GM21619 (cell line): Measurements from ENCODE around the gene ATP6V1F.

Experiments
- ATAC-seq: cut with Tn5 transposase; IDR thresholded peaks from one replicate; pipeline ENCODE4 v1.9.1; 2021; ENCODE audit not compliant: unreplicated experiment

ATP6V1F gene

DNA sequence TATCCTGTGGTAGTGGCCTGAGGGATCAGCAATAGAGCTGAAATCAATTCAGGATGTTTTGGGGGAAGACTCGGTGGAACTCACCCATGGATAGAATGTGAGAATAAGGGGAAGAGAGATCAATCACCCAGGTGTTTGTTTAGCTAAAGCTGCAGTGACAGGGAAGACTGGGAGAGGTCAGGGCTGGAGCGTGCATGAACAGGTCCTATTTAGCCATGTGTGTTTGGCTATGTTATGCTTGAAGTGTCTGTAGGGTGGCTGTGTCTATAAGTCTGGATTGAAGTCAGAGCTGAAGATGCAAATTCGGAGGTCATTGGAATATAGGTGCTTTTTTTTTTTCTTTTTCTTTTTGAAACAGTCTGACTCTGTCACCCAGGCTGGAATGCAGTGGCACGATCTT, 4.6 kb downstream of the ATP6V1F start:
- no peak for ATAC-seq

DNA sequence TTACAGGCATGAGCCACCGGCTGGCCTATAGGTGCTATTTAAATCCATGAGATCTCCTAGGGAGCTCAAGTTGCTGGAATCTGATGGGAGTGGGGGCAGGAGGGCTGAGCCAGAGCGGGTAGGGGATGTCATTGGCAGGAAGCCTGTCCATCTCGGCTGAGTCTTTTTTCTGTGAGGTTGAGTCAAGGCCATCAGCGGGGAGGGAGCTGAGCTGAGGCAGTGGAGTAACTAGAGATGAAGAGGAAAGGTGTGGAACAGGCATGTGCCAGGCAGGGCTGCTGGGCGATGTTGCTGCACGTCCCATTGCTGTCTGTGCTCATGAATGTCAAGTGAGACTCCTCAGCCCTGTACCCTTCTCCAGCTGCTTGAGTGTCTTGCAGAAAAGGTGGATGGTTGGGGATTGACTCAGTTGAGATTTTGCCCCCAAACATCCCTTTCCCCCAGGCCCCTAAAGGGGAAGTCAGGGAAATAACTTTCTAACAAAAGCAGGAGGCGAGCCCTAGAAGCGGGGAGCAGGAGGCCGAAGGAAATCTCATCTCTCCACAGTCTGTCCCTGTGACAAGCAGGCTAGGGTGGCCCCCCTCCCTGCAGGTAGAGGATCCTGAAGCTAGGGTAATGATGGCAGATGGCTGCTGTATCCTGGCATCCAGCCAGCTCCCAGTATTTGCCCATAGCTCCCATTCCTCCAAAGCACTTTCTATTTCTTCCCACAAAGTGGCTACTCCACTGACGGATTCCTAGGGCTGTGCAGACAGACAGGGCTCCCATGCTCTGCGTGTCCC, 5.4 kb downstream of the ATP6V1F start:
- no peak for ATAC-seq

DNA sequence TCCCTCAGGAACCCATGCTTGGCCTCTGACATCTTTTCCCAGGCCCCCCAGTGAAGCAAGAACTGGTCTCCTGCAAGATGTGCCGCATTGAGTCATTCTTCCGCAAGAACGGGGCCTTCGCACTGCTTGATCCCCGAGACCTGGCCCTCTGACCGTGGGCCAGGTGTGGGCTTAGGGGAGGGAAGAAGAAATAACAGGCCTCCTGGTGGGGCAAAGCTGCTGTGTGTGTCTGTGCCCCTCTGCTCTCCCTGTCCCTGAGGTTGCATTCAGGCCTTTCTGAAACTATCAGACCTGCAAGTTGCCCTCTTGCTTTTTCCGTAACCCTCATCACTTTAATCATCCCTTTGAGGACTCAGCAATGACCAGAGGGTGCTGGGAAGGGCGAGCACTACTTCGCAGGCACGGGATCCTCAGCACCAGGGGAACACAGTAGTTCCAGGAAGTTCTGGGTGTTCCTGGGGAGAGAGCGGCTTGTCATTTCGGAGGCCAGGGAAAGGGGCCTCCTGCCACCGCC, 6.0 kb downstream of the ATP6V1F start:
- ATAC-seq = no peak

DNA sequence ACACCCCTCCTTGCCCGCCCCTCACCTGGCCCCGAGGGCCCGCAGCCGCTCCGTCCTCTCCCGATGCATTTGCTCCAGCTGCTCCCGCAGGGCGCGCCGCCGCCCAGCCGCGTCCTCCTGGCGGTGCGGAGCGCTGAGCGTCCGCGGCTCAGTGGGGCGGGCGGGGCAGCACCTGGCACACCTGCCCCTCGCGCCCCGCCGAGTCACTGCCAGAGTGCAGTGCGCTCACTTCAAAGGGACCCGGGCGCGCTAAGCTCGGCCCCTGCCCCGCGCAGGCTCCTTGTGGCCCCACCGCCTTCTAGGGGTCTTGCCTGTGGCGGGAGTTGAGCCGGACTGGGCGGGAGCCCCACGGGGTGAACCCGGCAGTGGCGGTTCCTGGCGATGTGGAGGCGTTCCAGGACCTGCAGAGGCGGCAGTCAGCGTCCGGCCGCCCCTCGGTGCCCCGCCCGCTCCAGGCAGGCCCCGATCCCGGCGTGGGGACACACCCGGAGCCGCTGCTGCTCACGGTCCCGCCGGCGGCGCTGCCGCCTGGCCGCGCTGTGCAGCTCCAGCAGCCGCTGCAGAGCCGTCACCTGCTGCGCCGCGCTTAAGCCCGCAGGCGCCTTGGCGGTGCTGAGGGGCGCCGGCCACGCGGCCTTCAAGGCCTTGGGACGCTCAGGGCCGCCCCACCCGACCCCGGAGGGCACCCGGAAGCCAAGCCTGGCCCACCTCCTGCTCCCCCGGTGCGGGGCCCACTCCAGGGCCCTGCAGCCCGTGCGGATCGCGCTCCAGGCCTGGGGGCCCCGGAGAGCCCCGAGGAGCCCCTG, 6.7 kb downstream of the ATP6V1F start:
- peak; percentile 63 for ATAC-seq

DNA sequence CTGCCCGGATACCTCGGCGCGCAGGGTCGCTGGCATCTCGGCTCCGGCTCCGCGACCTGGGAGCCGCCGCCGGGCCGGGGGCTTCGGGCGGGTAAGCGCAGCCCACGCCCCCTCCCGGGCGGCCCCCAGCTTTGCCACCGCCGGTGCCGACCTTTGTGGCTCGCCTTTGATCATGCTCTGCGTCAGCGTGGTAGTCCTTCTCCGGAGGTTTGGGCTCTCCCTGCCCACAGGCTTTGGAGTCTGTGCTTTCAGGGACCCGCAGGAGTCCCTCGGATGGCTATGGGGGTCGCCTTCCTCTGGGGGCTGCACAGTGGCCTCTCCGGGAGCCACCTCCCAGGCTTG, 7.3 kb downstream of the ATP6V1F start:
- peak; percentile 24 for ATAC-seq

DNA sequence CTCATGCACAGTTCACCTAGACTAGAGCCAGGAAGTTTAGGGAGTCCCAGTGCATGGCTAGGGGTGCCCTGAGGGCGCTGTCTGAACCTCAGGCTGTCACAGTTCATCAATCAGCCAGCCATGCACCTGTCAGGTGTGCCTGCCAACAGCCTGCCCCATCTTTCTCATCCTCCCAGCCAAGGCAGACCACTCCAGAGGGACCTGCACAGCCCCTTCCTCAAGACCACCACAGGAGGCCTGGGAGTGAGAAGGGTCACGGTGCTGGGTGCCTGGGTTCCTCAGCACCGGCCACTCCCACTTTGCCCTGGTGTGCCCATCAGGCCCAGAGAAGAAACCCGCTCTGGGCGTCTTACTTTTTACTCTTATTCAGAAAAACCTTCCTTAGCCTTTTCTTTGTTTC, 8.4 kb downstream of the ATP6V1F start:
- no peak for ATAC-seq

DNA sequence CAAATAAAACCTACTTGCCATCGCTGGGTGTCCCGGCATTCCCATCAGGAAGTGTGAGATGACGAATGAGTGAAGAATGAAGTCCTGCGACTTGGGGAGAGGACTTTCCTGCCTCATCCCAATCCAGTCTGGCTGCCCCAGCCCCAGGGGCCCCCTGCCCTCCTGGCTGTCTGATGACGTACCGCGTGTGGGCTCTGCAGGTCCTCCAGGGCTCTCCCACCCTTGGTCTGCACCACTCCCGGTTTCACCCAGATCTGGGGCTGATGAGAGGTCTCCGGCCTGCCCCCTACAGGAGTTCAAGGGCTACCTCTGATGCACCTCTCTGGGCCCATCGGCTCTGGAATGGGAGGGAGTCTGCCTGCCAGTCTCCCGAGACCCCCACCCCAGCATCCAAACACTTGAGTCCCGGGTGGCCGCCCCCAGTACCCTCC, 9.8 kb downstream of the ATP6V1F start:
- ATAC-seq = no peak

DNA sequence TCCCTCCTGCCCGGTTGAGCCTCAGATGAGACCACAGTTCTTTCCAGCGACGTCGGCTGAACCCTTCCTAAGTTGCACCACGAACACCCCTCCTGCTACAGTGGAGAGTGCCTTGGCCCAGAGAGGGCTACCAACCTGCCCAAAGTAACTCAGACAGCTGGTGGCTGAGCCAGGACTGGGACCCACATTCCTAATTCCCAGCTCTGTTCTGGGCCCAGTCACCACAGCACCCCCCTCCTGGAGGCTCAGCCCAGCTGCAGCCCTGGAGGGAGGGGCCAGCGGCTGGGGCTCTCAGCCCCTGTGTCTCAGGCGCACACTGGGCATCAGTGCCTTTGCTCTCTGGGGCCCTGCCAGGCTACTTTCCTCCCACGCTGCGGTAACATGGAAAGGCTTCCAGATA, 10.6 kb downstream of the ATP6V1F start:
- ATAC-seq = no peak

DNA sequence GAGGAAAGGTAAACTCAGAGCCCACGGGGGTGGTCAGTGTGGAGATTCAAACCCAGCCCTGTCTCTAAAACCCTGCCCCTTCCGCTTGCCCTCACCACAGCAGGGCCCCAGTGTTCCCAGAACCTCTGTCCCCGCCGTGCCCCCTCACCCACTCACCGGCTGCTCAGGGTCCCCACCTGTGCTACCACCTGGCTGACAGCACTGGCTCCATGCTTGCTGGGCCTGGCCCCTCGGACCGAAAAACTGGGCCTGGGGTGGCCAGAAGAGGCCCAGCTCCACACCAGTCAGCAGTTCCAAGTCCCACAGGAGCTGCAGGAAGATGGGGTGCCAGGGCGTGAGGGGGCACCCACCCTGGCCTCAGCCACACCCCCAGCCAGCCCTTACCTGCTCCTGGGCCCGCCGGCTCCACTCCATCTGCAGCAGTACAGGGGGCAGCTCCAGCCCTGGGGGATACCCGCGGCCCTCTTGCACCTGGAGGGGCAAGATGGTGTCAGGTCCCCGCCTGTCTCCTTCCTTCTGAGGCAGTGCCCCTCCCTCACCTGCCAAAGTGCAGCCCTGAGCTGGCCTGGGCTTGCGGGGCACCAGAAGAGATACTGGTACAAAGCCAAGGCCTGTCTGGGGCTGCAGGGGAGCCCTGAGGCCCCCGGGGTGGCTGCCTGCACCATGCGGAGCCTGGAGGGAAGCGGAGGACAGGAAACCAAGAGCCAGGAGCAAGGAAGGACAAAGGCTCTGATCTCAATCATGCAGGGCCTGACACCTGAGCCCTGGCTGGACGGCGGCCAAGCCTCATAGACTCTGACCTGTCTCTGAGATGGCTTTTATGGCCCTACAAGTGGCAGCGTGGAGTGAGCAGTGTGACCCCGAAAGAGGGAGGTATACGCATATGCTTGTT, 11.7 kb downstream of the ATP6V1F start:
- ATAC-seq = no peak

DNA sequence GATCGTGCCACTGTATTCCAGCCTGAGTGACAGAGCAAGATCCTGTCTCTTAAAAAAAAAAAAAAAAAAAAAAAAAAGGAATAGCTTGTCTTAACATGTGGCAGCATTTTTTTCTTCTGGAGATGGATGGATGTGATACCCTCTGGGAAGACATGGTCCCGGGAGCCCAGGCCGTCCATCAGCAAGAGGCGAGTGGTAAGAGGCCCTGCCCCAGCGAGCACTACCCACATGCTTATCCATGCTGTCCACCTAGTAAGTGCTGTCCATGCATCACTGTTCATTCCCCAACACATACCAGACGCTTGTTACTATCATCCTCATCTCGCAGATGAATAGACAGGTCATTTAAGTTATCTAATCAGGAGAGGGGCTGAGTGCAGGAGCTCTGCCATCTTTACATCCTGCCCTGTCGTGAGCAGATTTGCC, 12.9 kb downstream of the ATP6V1F start:
- no peak for ATAC-seq

DNA sequence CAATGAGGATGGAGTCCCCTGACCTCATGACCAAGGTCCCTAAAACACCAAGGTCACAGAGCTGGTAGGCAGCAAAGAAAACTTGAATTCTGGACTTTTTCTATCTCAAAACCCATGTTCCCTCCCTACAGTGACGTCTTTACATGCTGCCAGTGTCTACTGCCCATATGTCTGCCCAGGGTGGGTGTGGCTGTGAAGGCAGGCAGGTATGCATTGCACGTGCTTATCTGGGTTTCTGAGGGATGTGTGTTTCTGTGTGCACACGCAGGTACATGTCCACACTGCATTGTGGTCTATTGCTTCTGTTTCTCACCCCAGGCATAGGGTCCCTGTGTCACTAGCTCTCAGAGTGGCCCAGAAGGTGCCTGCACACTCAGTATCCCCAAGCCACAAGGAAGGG, 13.5 kb downstream of the ATP6V1F start:
- no peak for ATAC-seq

DNA sequence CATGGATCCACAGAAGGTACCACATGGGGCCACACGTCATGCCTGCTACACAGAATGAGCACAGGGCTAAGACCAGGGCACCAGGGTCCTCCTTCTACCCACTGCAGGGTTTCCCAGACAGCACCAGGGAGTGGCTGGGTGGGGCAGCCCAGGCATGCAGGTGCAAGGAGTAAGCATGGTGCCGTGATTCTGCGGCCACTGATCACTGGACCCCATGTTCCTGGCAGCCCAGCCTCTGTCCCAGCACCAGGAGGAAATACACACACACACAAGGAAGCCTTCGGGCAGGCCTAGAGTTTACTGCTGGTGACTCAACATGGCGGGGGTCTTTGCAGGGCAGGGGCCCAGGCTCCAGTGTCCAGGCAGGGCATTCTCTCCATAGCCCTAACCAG, 13.9 kb downstream of the ATP6V1F start:
- no peak for ATAC-seq

DNA sequence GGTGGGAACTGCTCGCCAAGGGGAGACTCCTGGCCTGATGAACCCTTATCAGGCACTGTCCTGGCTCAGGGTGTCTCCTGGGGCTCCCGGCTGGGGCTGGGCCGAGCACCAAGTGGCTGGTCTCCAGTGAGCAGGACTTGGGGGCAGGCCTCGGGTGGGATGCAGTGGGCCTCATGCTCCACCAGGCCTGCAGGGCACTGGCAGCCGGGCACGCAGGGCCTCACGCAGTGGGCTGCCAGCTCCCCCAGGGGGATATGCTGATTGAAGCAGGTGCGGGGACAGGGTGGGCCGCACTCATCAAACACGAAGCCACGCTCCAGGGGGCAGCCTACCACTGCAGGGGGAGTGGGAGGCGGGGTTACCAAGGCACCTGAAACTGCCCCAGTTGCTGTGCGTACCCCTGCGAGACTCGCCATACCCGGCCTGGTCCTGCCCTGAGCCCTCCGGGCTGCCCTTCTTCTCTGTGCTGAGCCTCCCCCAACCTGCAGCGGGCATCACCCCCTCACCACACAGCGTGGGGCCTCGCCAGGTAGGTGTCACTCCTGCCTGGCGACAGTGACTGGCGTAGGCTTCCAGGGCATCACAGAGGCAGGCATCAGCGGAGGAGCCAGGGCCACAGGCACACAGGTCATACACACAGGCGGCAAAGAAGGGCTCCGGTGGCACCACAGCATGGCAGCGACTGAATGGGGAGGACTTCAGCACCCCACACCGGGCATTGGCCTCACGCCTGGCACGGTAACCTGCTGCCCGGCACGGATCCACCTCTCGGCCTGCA, 14.5 kb downstream of the ATP6V1F start:
- ATAC-seq = no peak

DNA sequence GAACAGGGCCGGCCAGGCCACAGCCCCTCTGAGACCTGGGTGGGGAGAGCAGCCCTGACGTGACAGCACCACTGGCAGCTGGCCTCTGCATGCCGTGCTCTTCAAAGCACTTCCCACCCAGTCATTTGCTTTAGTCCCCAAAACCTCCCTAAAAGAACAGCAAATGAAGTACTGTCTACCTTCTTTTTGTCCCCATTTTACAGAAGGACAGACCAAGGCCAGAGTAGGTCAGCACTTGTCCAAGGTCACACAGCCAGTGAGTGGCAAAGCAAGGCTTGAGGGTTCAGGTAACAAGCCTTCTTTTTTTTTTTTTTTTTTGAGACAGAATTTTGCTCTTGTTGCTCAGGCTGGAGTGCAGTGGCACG, 15.1 kb downstream of the ATP6V1F start:
- no peak for ATAC-seq

DNA sequence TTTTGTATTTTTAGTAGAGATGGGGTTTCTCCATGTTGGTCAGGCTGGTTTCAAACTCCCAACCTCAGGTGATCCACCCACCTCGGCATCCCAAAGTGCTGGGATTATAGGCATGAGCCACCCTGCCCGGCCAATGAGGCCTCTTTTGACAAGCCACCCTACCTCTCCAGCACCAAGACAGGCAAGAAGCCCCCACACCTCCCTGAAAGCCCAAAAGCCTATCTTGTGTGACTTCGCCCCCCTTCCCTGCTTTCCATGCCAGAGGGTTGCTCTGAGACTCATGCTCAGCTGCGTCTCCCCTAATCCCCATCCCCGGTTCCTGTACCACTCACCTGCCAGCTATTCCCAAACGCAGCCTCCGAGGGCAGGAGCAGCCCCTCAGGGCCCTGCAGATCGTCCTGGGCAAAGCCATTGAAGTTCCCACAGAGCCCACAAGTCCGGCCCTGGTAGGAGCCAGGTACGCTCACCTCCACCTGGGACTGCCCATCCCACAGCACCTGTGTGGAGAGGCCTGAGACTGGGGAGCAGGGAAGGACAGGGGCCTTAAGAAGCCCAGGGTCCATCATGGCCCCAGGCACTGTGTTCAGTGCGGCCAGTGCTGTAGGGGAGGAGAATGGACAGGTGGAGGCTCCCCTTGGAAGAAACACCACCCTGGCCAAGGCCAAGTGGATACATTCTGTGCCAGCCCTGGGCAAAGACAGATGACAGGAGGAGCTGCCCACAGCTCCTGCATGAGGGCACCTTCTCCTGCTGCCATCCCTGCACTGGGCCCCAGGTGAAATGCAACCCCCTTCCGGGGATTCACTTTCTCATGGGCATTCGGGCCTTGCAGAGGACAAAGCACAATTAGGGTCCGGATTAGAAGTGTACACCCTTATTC, 15.8 kb downstream of the ATP6V1F start:
- no peak for ATAC-seq

DNA sequence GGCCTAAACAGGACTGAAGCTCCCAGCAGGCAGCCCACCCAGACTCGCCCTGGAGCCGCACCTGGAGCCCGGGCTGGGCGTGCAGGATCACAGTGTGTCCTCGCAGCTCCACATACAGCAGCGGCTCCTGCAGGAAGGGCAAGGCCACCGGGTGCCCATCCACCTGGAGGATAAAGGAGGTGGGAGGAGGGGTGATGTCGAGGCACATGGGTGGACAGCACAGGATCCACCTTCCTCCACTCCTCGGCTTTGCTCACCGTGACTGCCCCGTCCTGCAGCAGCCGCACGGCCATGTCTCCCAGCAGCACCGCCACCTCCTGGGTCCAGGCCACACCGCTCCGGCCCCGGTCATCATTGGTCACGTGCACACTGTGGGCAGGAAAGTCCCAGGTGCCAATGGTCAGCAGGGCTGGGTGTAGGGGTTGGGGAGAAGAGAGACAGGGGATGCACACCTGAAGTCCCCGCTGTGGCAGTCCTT, 16.8 kb downstream of the ATP6V1F start:
- no peak for ATAC-seq

DNA sequence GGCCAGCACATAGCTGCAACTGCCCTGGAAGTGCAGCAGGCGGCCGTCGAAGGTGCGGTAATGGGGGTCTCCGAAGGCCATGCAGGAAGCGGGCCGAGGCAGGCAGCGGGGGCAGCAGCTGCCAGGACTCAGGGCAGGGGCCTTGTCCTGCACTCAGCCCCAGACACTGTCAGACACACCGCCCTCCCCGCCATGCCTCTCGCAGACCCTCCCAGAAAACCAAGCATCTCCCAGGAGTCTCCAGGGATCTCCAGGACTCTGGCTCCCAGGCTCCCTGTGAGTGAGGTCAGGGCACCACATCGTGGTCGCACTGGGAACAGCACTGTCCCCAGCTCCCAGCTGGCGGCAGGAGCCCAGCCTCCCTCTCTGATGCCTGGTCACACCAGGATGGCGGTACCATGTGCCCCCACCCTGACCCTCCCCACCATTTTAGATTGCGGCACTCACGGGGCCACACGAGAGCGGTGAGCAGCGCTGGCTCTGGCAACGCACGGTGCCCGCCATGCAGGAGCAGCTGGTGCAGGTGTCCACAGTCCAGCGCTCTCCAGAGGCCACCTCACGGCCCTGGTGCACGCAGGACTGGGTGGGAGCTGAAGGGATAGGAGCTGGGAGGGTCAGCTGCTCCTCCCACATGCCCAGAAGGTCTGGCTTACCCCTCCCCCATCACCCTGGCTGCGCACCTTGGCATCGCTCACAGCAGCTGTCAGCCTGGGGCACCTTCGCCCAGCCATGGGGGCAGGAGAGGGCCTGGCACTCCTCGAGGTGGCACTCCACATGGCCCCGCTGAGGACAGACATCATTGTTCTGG, 17.5 kb downstream of the ATP6V1F start:
- no peak for ATAC-seq

DNA sequence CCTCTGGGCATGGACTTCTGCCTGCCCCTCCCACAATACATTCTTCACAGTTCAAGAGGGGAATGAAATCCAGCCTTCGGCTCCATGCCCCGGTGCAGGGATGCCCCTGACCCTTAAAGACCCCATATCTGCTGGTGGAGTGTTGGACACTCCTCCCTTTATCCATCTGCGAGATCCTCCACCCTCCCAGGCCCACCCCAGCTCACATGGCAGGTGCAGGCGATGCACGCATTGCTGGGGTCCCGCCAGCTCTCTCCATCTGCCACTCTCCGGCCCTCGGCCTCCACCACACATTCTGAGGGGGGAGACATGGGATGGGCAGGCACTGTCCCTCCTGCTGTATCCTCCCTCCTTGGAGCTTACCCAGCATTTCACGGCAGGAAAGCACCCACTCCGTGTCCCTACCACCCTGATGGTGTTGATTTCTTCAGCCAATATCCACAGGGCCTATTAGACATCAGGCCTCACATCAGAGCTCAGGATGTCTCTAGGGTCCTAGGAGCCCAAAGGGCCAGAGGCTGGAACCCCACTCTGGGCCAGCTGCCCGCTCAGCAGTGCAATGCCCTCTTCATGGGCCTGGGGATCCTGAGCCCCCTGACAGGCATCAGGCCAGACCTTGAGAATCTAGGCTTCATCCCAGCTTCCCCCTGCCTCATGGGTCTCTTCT, 18.3 kb downstream of the ATP6V1F start:
- no peak for ATAC-seq
